SK-N-SH (cell line): ENCODE results near the gene HAUS5. TPM values are rescaled to one million over a fixed set of nuclear protein-coding genes. Genes with fewer than 3 reads are reported as not detected.

Source experiments
- CTCF ChIA-PET: fragments of 300-600, 350-600 bp; formaldehyde crosslinking; extraction: SDS; loops from one replicate; lab custom pipeline; 2021; lab: Yijun Ruan, JAX
- POLR2A ChIA-PET: fragments of 350-600 bp; sonication (Branson Sonifier 250); formaldehyde crosslinking; extraction: SDS; loops from one replicate; lab custom pipeline; 2020; ENCODE audit warnings: antibody characterized with exemption, inconsistent platforms; lab: Yijun Ruan, JAX
- DNase-seq: peaks from one replicate; pipeline ENCODE4 v3.0.0; 2012
- H2AFZ ChIP-seq: fragments of 200-600 bp; sonication (generic); 2 replicates; pipeline ENCODE4 v1.8.1; 2016; ENCODE audit warnings: antibody characterized with exemption, mild to moderate bottlenecking, low read depth
- H3F3A ChIP-seq: fragments of 200-600 bp; sonication (generic); replicated peaks from 2 replicates; pipeline ENCODE3; 2016; ENCODE audit warnings: antibody characterized with exemption, mild to moderate bottlenecking; ENCODE audit not compliant: insufficient read depth
- H3K27ac ChIP-seq, 2 experiments: fragments of 200-500 bp in 1 of 2; fragments of 200-600 bp in 1 of 2; sonication (Bioruptor generic) in 1 of 2; sonication (generic), shearing (Covaris generic) in 1 of 2; 2 replicates each; pipeline versions ENCODE4 v1.5.1 to v1.6.1; 2014 to 2016; ENCODE audit warnings: low read depth in 2 of 2, inconsistent platforms in 1 of 2, low read length in 1 of 2, mild to moderate bottlenecking in 1 of 2, mixed read lengths in 1 of 2
- H3K27me3 ChIP-seq: fragments of 200-600 bp; sonication (generic), shearing (Covaris generic); 2 replicates; pipeline ENCODE4 v1.6.1; 2016; ENCODE audit warnings: mixed run types; ENCODE audit not compliant: insufficient read depth
- H3K36me3 ChIP-seq, 2 experiments: fragments of 200-500 bp in 1 of 2; fragments of 200-600 bp in 1 of 2; sonication (Bioruptor generic) in 1 of 2; sonication (generic) in 1 of 2; replicated peaks in 1 of 2; 2 replicates each; pipeline versions ENCODE3 to v1.5.1; 2014 to 2016; ENCODE audit warnings: low read length in 1 of 2, mild to moderate bottlenecking in 1 of 2; ENCODE audit not compliant: insufficient read depth in 2 of 2, control insufficient read depth in 1 of 2
- H3K4me1 ChIP-seq, 2 experiments: fragments of 200-500 bp in 1 of 2; fragments of 200-600 bp in 1 of 2; sonication (Bioruptor generic) in 1 of 2; sonication (generic), shearing (Covaris generic) in 1 of 2; 2 replicates each; pipeline versions ENCODE4 v1.5.1 to v1.6.1; 2014 to 2016; ENCODE audit warnings: low read depth in 1 of 2, low read length in 1 of 2, mixed run types in 1 of 2; ENCODE audit not compliant: insufficient read depth in 2 of 2, control insufficient read depth in 1 of 2
- H3K4me2 ChIP-seq: fragments of 200-600 bp; sonication (generic), shearing (Covaris generic); 2 replicates; pipeline ENCODE4 v1.6.1; 2017; ENCODE audit warnings: mixed run types
- H3K4me3 ChIP-seq, 2 experiments: fragments of 200-500 bp in 1 of 2; fragments of 200-600 bp in 1 of 2; sonication (Bioruptor generic) in 1 of 2; sonication (generic), shearing (Covaris generic) in 1 of 2; 2 replicates each; pipeline versions ENCODE4 v1.5.1 to v1.8.1; 2014 to 2016; ENCODE audit warnings: low read depth in 2 of 2, inconsistent platforms in 1 of 2, low read length in 1 of 2, mild to moderate bottlenecking in 1 of 2, mixed read lengths in 1 of 2, moderate library complexity in 1 of 2
- H3K79me2 ChIP-seq: fragments of 200-600 bp; sonication (generic); 2 replicates; pipeline ENCODE4 v1.8.1; 2017; ENCODE audit warnings: mild to moderate bottlenecking; ENCODE audit not compliant: insufficient read depth
- H3K9ac ChIP-seq: fragments of 200-600 bp; sonication (generic); 2 replicates; pipeline ENCODE4 v1.6.1; 2017; ENCODE audit warnings: mixed run types
- H3K9me2 ChIP-seq: fragments of 200-600 bp; sonication (generic); 2 replicates; pipeline ENCODE4 v1.6.1; 2017; ENCODE audit warnings: mixed run types
- H3K9me3 ChIP-seq: fragments of 200-600 bp; sonication (generic); 2 replicates; pipeline ENCODE4 v1.6.1; 2017; ENCODE audit warnings: mixed run types, mild to moderate bottlenecking, moderate library complexity
- H4K20me1 ChIP-seq: fragments of 200-600 bp; sonication (generic); 2 replicates; pipeline ENCODE4 v1.6.1; 2017; ENCODE audit warnings: mild to moderate bottlenecking, mixed run types; ENCODE audit not compliant: insufficient read depth
- CHD2 ChIP-seq: fragments of 150-350 bp; IDR thresholded peaks from 2 replicates; pipeline ENCODE4 v1.6.1; 2018; ENCODE audit warnings: low read length; ENCODE audit not compliant: partially characterized antibody
- CTCF ChIP-seq: fragments of 200-600 bp; sonication (generic); IDR thresholded peaks from 2 replicates; pipeline ENCODE4 v1.6.1; 2017; ENCODE audit warnings: antibody characterized with exemption, mild to moderate bottlenecking, moderate library complexity
- EP300 ChIP-seq, 2 experiments: IDR thresholded peaks; 2 replicates each; pipeline versions ENCODE4 v1.4.0 to v1.6.1; 2012; ENCODE audit warnings: borderline replicate concordance in 1 of 2, low read depth in 1 of 2, low read length in 1 of 2
- EZH2phosphoT487 ChIP-seq: fragments of 200-600 bp; sonication (generic); IDR thresholded peaks from 2 replicates; pipeline ENCODE4 v1.6.1; 2017; ENCODE audit warnings: low read depth, mixed run types, mild to moderate bottlenecking, antibody characterized with exemption, moderate library complexity, borderline replicate concordance
- FOXJ3 ChIP-seq: sonication (generic); formaldehyde crosslinking; IDR thresholded peaks from 2 replicates; pipeline ENCODE4 v1.5.1; 2020; ENCODE audit warnings: mild to moderate bottlenecking, missing genetic modification reagents
- GABPA ChIP-seq: IDR thresholded peaks from 2 replicates; pipeline ENCODE4 v1.4.0; 2012; ENCODE audit warnings: low read depth, mild to moderate bottlenecking
- IRF3 ChIP-seq: fragments of 150-350 bp; IDR thresholded peaks from 2 replicates; pipeline ENCODE4 v1.6.1; 2016; ENCODE audit warnings: mild to moderate bottlenecking, low read depth, low read length
- JUND ChIP-seq: IDR thresholded peaks from 2 replicates; pipeline ENCODE4 v1.4.0; 2012
- MEF2A ChIP-seq: IDR thresholded peaks from 2 replicates; pipeline ENCODE4 v1.4.0; 2012; ENCODE audit warnings: low read depth, borderline replicate concordance
- NFIC ChIP-seq: IDR thresholded peaks from 2 replicates; pipeline ENCODE4 v1.4.0; 2012; ENCODE audit warnings: borderline replicate concordance
- NRF1 ChIP-seq: IDR thresholded peaks from 2 replicates; pipeline ENCODE4 v1.6.1; 2012; ENCODE audit warnings: low read depth, mild to moderate bottlenecking, low read length
- SMC3 ChIP-seq: IDR thresholded peaks from 2 replicates; pipeline ENCODE4 v1.6.1; 2012; ENCODE audit warnings: low read depth, low read length, improper control_type of control experiment
- TAF1 ChIP-seq: IDR thresholded peaks from 2 replicates; pipeline ENCODE4 v1.6.1; 2012; ENCODE audit warnings: low read depth, mild to moderate bottlenecking, low read length, moderate library complexity, borderline replicate concordance
- USF1 ChIP-seq: IDR thresholded peaks from 2 replicates; pipeline ENCODE4 v1.4.0; 2012; ENCODE audit warnings: low read depth, borderline replicate concordance
- ZBTB33 ChIP-seq: IDR thresholded peaks from 2 replicates; pipeline ENCODE4 v1.4.0; 2012; ENCODE audit warnings: low read depth, borderline replicate concordance
- WGBS: methylation state at CpG from one replicate; pipeline ENCODE4 v1.1.6; 2017; ENCODE audit warnings: low lambda C conversion rate; 5-methylcytosine and 5-hydroxymethylcytosine counted together
- polyA plus RNA-seq, 3 experiments: library from polyadenylated mRNA; depleted of rRNA; stranded (reverse); fragments of >200 nt; gene quantifications; 2 replicates each; pipeline ENCODE4 v1.2.3, GENCODE V29; 2012

HAUS5 gene
- polyA plus RNA-seq, 1 of the 3 experiments (the other 2 are of a cell fraction): 7.1 TPM

- Histone ChIP-seq H3K9ac (no peak overlapping the region), H3K9me2 (no peaks in the 10 kb centered on the region), H3K36me3 (no peaks in the 10 kb centered on the region), H3K4me2 (no peak overlapping the region), H3K4me3 (no peak overlapping the region), H3K27me3 (peaks cover 41% of the 10 kb centered on the region), H3F3A (no peaks in the 10 kb centered on the region), H3K9me3 (no peaks in the 10 kb centered on the region), H3K27ac (no peak overlapping the region), H3K79me2 (no peaks in the 10 kb centered on the region), H4K20me1 (no peaks in the 10 kb centered on the region), H2AFZ (no peak overlapping the region), H3K4me1 (no peaks in the 10 kb centered on the region)
- ChIA-PET CTCF (interaction anchor here (1.2 to 3.1 kb wide), 2 partner anchors 43 to 80 kb away, joined by 4 to 13 read pairs; no protein-coding TSS in a partner anchor), POLR2A (no interaction called here)
- 15% methylated on average over 3 of the region's 3 CpGs for WGBS
- no peak for TF ChIP-seq MEF2A
- no peak for TF ChIP-seq USF1
- no peak for TF ChIP-seq ZBTB33
- TF ChIP-seq GABPA: no peak
- TF ChIP-seq EZH2phosphoT487: no peak
- TF ChIP-seq JUND: no peak
- no peak for TF ChIP-seq SMC3
- no peak for TF ChIP-seq EP300 (IDR thresholded peaks at IDR 0.05; ENCODE audit: borderline replicate concordance in 1 of 2, low read depth in 1 of 2, low read length in 1 of 2)
- TF ChIP-seq CTCF: no peak
- no peak for TF ChIP-seq FOXJ3 (CRISPR knock-in tag)
- TF ChIP-seq CHD2: no peak
- TF ChIP-seq NFIC: no peak
- TF ChIP-seq IRF3: no peak
- no peak for TF ChIP-seq NRF1
- no peak for TF ChIP-seq TAF1
- no peak for DNase-seq
These were observed 21.7 kb upstream of the HAUS5 start for GRCh38 chr19:35590875-35591274.
